SU-DHL-6 (cell line): ENCODE results near the gene RIN1.

Source experiments
- EZH2phosphoT487 ChIP-seq: fragments of 200-600 bp; sonication (generic), shearing (Covaris generic); conservative IDR thresholded peaks from 2 replicates; pipeline ENCODE4 v1.6.1; 2018; ENCODE audit warnings: mild to moderate bottlenecking, antibody characterized with exemption, low read length, moderate library complexity, mixed read lengths
- TF ChIP-seq, protein P1 (sequence below): fragments of 200-600 bp; sonication (generic); IDR thresholded peaks from one replicate; pipeline ENCODE4 v1.5.1; 2017; ENCODE audit warnings: antibody characterized with exemption, mild to moderate bottlenecking, low read length, moderate library complexity; ENCODE audit not compliant: insufficient read depth, poor library complexity, severe bottlenecking

DNA sequence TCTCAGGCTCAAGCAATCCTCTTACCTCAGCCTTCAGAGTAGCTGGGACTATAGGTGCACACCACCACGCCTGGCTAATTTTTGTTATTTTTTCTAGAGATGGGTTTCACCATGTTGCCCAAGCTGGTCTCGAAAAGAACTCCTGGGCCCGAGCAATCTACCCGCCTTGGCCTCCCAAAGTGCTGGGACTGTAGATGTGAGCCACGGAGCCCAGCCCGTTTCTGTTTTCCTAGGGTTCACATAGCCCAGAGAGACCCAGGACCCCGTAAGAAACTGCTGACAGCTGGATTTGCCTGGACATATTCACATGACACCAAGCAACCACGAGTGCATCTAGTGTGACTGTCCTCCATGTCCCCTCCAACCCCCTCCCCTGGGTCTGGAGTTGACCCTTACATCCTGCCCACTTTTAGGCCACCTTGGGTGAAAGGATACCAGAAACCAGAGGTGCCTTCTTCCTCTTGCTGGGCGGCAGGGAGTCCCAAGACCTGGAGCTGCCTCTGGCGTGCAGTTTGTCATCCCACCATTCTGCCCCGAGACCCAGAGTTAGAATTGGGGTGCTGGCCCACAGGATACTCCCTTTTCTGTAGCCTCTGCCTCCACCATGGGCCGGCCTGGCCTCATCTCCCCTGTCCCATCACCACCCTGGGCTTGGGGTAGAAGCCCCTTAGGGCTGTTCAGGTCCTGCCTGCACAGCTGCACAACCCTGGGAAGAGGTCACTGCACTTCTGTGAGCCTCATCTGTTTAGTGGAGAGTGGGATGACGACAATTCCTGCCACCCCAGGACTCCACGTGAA lies 3.7 kb upstream of the RIN1 start:
- TF ChIP-seq, protein P1, sequence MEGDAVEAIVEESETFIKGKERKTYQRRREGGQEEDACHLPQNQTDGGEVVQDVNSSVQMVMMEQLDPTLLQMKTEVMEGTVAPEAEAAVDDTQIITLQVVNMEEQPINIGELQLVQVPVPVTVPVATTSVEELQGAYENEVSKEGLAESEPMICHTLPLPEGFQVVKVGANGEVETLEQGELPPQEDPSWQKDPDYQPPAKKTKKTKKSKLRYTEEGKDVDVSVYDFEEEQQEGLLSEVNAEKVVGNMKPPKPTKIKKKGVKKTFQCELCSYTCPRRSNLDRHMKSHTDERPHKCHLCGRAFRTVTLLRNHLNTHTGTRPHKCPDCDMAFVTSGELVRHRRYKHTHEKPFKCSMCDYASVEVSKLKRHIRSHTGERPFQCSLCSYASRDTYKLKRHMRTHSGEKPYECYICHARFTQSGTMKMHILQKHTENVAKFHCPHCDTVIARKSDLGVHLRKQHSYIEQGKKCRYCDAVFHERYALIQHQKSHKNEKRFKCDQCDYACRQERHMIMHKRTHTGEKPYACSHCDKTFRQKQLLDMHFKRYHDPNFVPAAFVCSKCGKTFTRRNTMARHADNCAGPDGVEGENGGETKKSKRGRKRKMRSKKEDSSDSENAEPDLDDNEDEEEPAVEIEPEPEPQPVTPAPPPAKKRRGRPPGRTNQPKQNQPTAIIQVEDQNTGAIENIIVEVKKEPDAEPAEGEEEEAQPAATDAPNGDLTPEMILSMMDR = no peak
- TF ChIP-seq EZH2phosphoT487 = no peak
